Measurements from ENCODE around the gene GNAS-AS1.

The GNAS-AS1 gene

GRCh38 chr20:58850693-58851174 lies at the start of gene GNAS-AS1:
TSS of gene GNAS-AS1 (minus strand) at chr20:58850902.
- no peak for DNase-seq

GRCh38 chr20:58900397-58900796 lies 49.7 kb upstream of the GNAS-AS1 start:
- no peak for DNase-seq

- no peak for DNase-seq
Observed at GRCh38 chr20:58899512-58899911, 48.8 kb upstream of the GNAS-AS1 start.

- no peak for DNase-seq
Observed at GRCh38 chr20:58898629-58899408, 48.1 kb upstream of the GNAS-AS1 start.

- DNase-seq: no peak
Observed at GRCh38 chr20:58897488-58897887, 46.8 kb upstream of the GNAS-AS1 start.

GRCh38 chr20:58896820-58897219 lies 46.1 kb upstream of the GNAS-AS1 start:
- no peak for DNase-seq

- no peak for DNase-seq
Observed at GRCh38 chr20:58895448-58896180, 44.9 kb upstream of the GNAS-AS1 start.

GRCh38 chr20:58894652-58895447 lies 44.1 kb upstream of the GNAS-AS1 start:
- no peak for DNase-seq

- DNase-seq: no peak
Observed at GRCh38 chr20:58893355-58894120, 42.8 kb upstream of the GNAS-AS1 start.

- no peak for DNase-seq
Observed at GRCh38 chr20:58892932-58893224, 42.2 kb upstream of the GNAS-AS1 start.

GRCh38 chr20:58892141-58892931 lies 41.6 kb upstream of the GNAS-AS1 start:
- DNase-seq: peak in 1 of 2 experiments; percentile 28

- no peak for DNase-seq
Observed at GRCh38 chr20:58891718-58892140, 41.0 kb upstream of the GNAS-AS1 start.

- DNase-seq: no peak
Observed at GRCh38 chr20:58891086-58891717, 40.5 kb upstream of the GNAS-AS1 start.

- DNase-seq: peak; percentile 20 to 27
Observed at GRCh38 chr20:58890518-58891085, 39.9 kb upstream of the GNAS-AS1 start.

- DNase-seq: no peak
Observed at GRCh38 chr20:58889798-58890517, 39.3 kb upstream of the GNAS-AS1 start.

- no peak for DNase-seq
Observed at GRCh38 chr20:58889334-58889760, 38.6 kb upstream of the GNAS-AS1 start.

- no peak for DNase-seq
Observed at GRCh38 chr20:58888521-58889333, 38.0 kb upstream of the GNAS-AS1 start.

- no peak for DNase-seq
Observed at GRCh38 chr20:58888103-58888502, 37.4 kb upstream of the GNAS-AS1 start.

- DNase-seq: no peak
Observed at GRCh38 chr20:58886546-58886945, 35.8 kb upstream of the GNAS-AS1 start.

All from AML-193 (cell line).